Measurements from ENCODE around the gene SAMD4B.

SAMD4B gene

GRCh38 chr19:39428283-39429112, 86.3 kb downstream of the SAMD4B start:
- DNase-seq, result no peak

DNA sequence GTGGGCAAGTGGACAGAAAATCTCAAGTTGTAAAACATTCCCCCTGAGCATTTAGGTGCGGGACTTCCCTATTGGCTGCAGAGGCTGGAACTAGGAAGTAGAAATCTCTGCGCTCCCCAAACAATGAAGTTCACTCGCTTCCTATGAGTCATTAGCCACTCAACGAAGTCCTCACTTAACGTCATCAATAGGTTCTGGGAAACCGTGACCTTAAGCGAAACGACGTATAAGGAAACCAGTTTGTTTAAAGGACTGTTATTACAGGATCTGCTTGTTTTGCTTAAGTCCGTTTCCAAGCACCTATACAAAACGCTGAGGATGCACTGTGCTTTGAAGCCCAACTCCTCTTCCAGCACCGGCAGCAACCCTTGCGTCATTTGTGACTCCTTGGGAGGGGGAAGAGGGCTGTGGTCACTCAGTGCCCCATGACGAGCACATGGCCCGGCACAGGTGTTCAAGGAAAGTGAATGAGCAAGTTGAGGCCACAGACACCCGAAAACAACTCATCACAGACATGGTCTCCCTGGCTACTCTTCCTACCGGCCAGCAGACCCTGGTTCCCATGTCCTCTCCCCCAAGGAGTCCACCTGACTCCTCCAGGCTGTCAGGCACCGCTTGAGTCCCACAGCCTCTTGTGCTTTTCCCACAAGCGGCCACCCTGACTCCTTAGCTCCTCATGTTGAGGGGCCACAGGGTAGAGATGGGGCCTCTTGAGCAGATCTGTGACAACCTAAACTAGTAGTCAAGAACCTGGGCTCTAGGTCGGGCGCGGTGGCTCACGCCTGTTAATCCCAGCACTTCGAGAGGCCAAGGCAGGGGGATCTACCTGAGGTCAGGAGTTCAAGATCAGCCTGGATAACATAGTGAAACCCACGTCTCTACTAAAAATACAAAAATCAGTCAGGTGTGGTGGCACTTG, 88.7 kb downstream of the SAMD4B start:
- no peak for DNase-seq

- DNase-seq, result no peak
These were observed 90.4 kb downstream of the SAMD4B start for GRCh38 chr19:39432677-39433025.

- DNase-seq, result no peak
These were observed 91.4 kb downstream of the SAMD4B start for GRCh38 chr19:39433480-39434079.

DNA sequence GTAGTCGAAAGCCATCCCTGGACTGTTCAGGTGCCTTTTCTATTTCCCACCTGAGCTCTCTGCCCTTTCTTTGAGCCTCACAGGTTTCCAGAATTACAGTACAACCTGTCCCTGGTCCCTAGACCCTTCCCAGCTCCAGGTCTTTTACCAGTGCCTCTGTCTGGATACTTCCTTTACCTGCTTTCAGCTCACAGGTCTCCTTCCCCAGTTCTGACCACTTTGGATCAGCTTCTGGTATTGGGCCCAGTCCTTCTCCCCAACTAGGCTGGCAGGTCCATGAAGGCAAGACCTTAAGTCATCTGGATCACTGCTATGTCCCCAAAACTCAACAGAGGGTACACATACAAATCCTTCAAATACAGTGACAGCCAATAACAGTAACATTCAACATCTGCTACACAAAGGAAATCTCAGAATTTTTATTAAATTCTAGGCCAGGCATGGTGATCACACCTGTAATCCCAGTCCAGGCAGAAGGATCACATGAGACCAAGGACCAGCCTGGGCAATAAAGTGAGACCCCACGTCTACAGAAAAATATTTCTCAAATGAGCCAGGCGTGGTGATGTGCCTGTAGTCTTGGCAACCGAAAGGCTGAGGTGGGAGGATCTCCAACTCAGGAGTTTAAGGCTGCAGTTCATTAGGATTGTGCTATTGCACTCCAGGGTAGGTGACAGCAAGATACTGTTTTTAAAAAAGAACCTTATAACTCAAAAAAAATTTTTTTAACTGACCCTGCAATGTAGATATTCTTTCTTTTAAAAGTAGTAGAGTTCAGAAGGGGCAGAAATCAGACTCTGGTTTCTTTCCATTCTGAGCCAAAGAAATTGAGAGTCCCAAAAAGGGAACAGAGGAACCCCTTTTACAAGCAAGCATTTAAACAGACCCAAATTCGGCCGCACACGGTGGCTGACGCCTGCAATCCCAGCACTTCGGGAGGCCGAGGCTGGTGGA, 92.2 kb downstream of the SAMD4B start:
- DNase-seq, result no peak
